GM12878 (cell line): ENCODE measurements around the gene ZDHHC14. TPM values are rescaled to one million over a fixed set of nuclear protein-coding genes. Genes with fewer than 3 reads are reported as not detected.

ENCODE experiments used
- ATAC-seq: fragments of 200-7000 bp; cut with Tn5 transposase; 3 replicates; pipeline ENCODE4 v1.9.1; 2020; ENCODE audit warnings: mild to moderate bottlenecking, moderate library complexity
- BruUV-seq: library from RNA; stranded (reverse); fragments of 400-500 nt; replicated peaks from 2 replicates; lab custom pipeline; 2021; lab: Mats Ljungman, UMichigan
- CTCF ChIA-PET: fragments of 300-600 bp; sonication (Branson Sonifier 250); formaldehyde crosslinking; extraction: SDS; loops from one replicate; lab custom pipeline; 2021; ENCODE audit warnings: inconsistent platforms; lab: Yijun Ruan, JAX
- POLR2A ChIA-PET: fragments of 350-600 bp; formaldehyde crosslinking; extraction: SDS; loops from one replicate; lab custom pipeline; 2021; ENCODE audit warnings: inconsistent platforms; lab: Charles Lee
- RAD21 ChIA-PET: fragments of 300-600 bp; sonication (Branson Sonifier 250); formaldehyde crosslinking; loops from one replicate; lab custom pipeline; 2023; ENCODE audit warnings: antibody characterized with exemption; ENCODE audit not compliant: unreplicated experiment; lab: Charles Lee
- SMC1A ChIA-PET: fragments of 300-600 bp; sonication (Branson Sonifier 250); formaldehyde crosslinking; loops from one replicate; lab custom pipeline; 2023; ENCODE audit not compliant: unreplicated experiment, uncharacterized antibody; lab: Charles Lee
- DNase-seq: peaks from one replicate; pipeline ENCODE4 v3.0.0-alpha.2; 2011; ENCODE audit warnings: low read depth, low spot score
- FAIRE-seq: peaks from 3 replicates; lab custom pipeline; 2011; peaks lifted over from hg19 to GRCh38; lab: Jason Lieb, UNC
- H2AFZ ChIP-seq: 2 replicates; pipeline ENCODE4 v1.6.0; 2011; ENCODE audit warnings: low read depth, low read length, control low read depth; ENCODE audit not compliant: control insufficient read depth
- H3K27ac ChIP-seq: 2 replicates; pipeline ENCODE4 v1.5.1; 2011; ENCODE audit warnings: control low read depth; ENCODE audit not compliant: control insufficient read depth, insufficient read depth
- H3K27me3 ChIP-seq, 2 experiments: replicated peaks in 1 of 2; 2 replicates each; pipeline versions ENCODE4 v1.6.0 to v1.6.1; 2011; ENCODE audit warnings: low read length in 1 of 2; ENCODE audit not compliant: control insufficient read depth in 2 of 2, insufficient read depth in 2 of 2
- H3K36me3 ChIP-seq, 2 experiments: 2 replicates each; pipeline ENCODE4 v1.5.1; 2011; ENCODE audit warnings: low read length in 1 of 2; ENCODE audit not compliant: control insufficient read depth in 2 of 2, insufficient read depth in 2 of 2
- H3K4me1 ChIP-seq: 2 replicates; pipeline ENCODE4 v1.6.1; 2011; ENCODE audit warnings: mild to moderate bottlenecking, low read length, moderate library complexity, mixed read lengths; ENCODE audit not compliant: control insufficient read depth, insufficient read depth
- H3K4me2 ChIP-seq: 2 replicates; pipeline ENCODE4 v1.6.0; 2011; ENCODE audit warnings: control low read depth; ENCODE audit not compliant: control insufficient read depth, insufficient read depth
- H3K4me3 ChIP-seq: fragments of 200-600 bp; sonication (generic); 2 replicates; pipeline ENCODE4 v1.5.1; 2016
- H3K79me2 ChIP-seq: 2 replicates; pipeline ENCODE4 v1.6.0; 2011; ENCODE audit warnings: low read length; ENCODE audit not compliant: control insufficient read depth, insufficient read depth
- H3K9ac ChIP-seq: 2 replicates; pipeline ENCODE4 v1.8.0; 2011; ENCODE audit warnings: low read length, control low read depth, mixed read lengths; ENCODE audit not compliant: control insufficient read depth, insufficient read depth
- H3K9me3 ChIP-seq: replicated peaks from 3 replicates; pipeline ENCODE4 v1.5.1; 2011; ENCODE audit warnings: mild to moderate bottlenecking, low read length; ENCODE audit not compliant: control insufficient read depth, insufficient read depth
- H4K20me1 ChIP-seq: 2 replicates; pipeline ENCODE4 v1.6.0; 2011; ENCODE audit not compliant: control insufficient read depth, insufficient read depth
- BMI1 ChIP-seq: fragments of 450-650 bp; IDR thresholded peaks from 2 replicates; pipeline ENCODE4 v1.6.1; 2016; ENCODE audit warnings: mild to moderate bottlenecking, moderate library complexity, borderline replicate concordance
- CBX5 ChIP-seq: sonication (generic); IDR thresholded peaks from 2 replicates; pipeline ENCODE4 v1.6.1; 2016; ENCODE audit warnings: low read depth, moderate library complexity, mild to moderate bottlenecking, inconsistent platforms
- CHD4 ChIP-seq: fragments of 200-600 bp; sonication (generic); IDR thresholded peaks from 2 replicates; pipeline ENCODE4 v1.6.1; 2016; ENCODE audit warnings: mild to moderate bottlenecking
- FOXK2 ChIP-seq: fragments of 450-650 bp; IDR thresholded peaks from 2 replicates; pipeline ENCODE4 v1.6.1; 2017; ENCODE audit warnings: mild to moderate bottlenecking, moderate library complexity
- IKZF2 ChIP-seq, 2 experiments: fragments of 450-650 bp; IDR thresholded peaks; 2 replicates each; pipeline ENCODE4 v1.6.1; 2017; ENCODE audit warnings: mild to moderate bottlenecking in 2 of 2, moderate library complexity in 2 of 2
- KAT2A ChIP-seq: conservative IDR thresholded peaks from 2 replicates; pipeline ENCODE4 v1.6.1; 2011; ENCODE audit warnings: low read depth, low read length; ENCODE audit not compliant: control insufficient read depth
- KDM1A ChIP-seq: fragments of 200-600 bp; sonication (generic); IDR thresholded peaks from 2 replicates; pipeline ENCODE4 v1.6.1; 2016; ENCODE audit warnings: borderline replicate concordance
- MEF2B ChIP-seq: fragments of 450-650 bp; IDR thresholded peaks from 2 replicates; pipeline ENCODE4 v1.6.1; 2018; ENCODE audit warnings: mild to moderate bottlenecking, moderate library complexity; ENCODE audit not compliant: partially characterized antibody, poor library complexity, severe bottlenecking
- MYC ChIP-seq: IDR thresholded peaks from 2 replicates; pipeline ENCODE4 v1.6.1; 2011; ENCODE audit warnings: mild to moderate bottlenecking, low read length, moderate library complexity, inconsistent platforms; ENCODE audit not compliant: insufficient read depth, insufficient replicate concordance, insufficient read length, severe bottlenecking
- RELA ChIP-seq: fragments of 450-650 bp; IDR thresholded peaks from 2 replicates; pipeline ENCODE4 v1.8.0; 2014; ENCODE audit warnings: borderline replicate concordance; ENCODE audit not compliant: partially characterized antibody
- SPI1 ChIP-seq: IDR thresholded peaks from 2 replicates; pipeline ENCODE4 v1.6.1; 2011; ENCODE audit warnings: low read depth, mild to moderate bottlenecking, low read length, moderate library complexity, borderline replicate concordance; ENCODE audit not compliant: insufficient read depth
- STAT1 ChIP-seq: fragments of 450-650 bp; conservative IDR thresholded peaks from 2 replicates; pipeline ENCODE4 v1.6.1; 2014; ENCODE audit warnings: antibody characterized with exemption, mild to moderate bottlenecking
- TCF12 ChIP-seq: IDR thresholded peaks from 2 replicates; pipeline ENCODE4 v1.6.1; 2011; ENCODE audit warnings: low read depth, mild to moderate bottlenecking, low read length
- ZZZ3 ChIP-seq: IDR thresholded peaks from 2 replicates; pipeline ENCODE4 v1.6.1; 2011; ENCODE audit warnings: low read depth; ENCODE audit not compliant: control insufficient read depth, insufficient read length
- WGBS: methylation state at CpG from one replicate; pipeline ENCODE4 v1.1.6; 2016; ENCODE audit warnings: low lambda C conversion rate; ENCODE audit not compliant: insufficient replicate concordance, insufficient coverage; ENCODE audit errors: missing lambda C conversion rate; 5-methylcytosine and 5-hydroxymethylcytosine counted together
- in situ Hi-C: fragments of 300-500 bp; cut with MboI; formaldehyde crosslinking; loops from 9 replicates; pipeline ENCODE4 v1.14.3; 2018; ENCODE audit warnings: mixed read lengths
- intact Hi-C: fragments of 100-400 bp; cut with micrococcal nuclease; formaldehyde crosslinking; loops from one replicate; pipeline ENCODE4 v1.14.2; 2022; ENCODE audit not compliant: unreplicated experiment
- polyA plus RNA-seq, 11 experiments: library from polyadenylated mRNA; depleted of rRNA in 4 of 11; unstranded in 6 of 11; stranded (reverse) in 5 of 11; fragments of >200 nt; fragmentation: Nextera tagmentation in 4 of 11; fragmentation: Illumina TruSeq in 1 of 11; extraction: Ambion mirVana in 4 of 11; extraction: Trizol in 1 of 11; gene quantifications; 1 replicate in 1 of 11; 2 replicates in 10 of 11; pipeline versions ENCODE4 v1.2.1 to v1.2.3, GENCODE V29; 2011 to 2016; ENCODE audit warnings: inconsistent platforms in 2 of 11, missing spikeins in 2 of 11, low read depth in 1 of 11
- total RNA-seq, 4 experiments: library from RNA; depleted of rRNA in 3 of 4; stranded (reverse); fragments of >200 nt in 3 of 4; fragmentation: Illumina TruSeq in 1 of 4; extraction: Trizol in 1 of 4; gene quantifications; 2 replicates each; pipeline versions ENCODE4 v1.2.1 to v1.2.3, GENCODE V29; 2013 to 2021
- TF ChIP-seq, protein P1 (sequence below): fragments of 450-650 bp; IDR thresholded peaks from 2 replicates; pipeline ENCODE4 v1.6.1; 2018; ENCODE audit warnings: borderline replicate concordance, mild to moderate bottlenecking; ENCODE audit not compliant: partially characterized antibody
- TF ChIP-seq, protein P2 (sequence below): IDR thresholded peaks from 2 replicates; pipeline ENCODE4 v1.6.1; 2012; ENCODE audit warnings: improper control_type of control experiment, low read depth, low read length; ENCODE audit not compliant: insufficient replicate concordance
- TF ChIP-seq, protein P3 (sequence below): IDR thresholded peaks from 2 replicates; pipeline ENCODE4 v1.6.1; 2012; ENCODE audit warnings: low read depth, low read length, improper control_type of control experiment

Gene ZDHHC14
- total and polyA plus RNA-seq, 10 of the 15 experiments (the other 5 are each of a cell fraction or from before 2014, with no cell fraction given): 0.15 to 16.0 (median 0.76) TPM; not detected in 1

GRCh38 chr6:157708933-157709332 lies 327.9 kb downstream of the ZDHHC14 start:
- Histone ChIP-seq H3K27ac (no peak overlapping the region), H3K36me3 (no peaks in the 10 kb centered on the region), H2AFZ (no peak overlapping the region), H3K4me1 (no peaks in the 10 kb centered on the region), H3K9ac (no peak overlapping the region), H4K20me1 (no peaks in the 10 kb centered on the region; the same call in 1 of the 2 replicates), H3K79me2 (no peaks in the 10 kb centered on the region), H3K9me3 (no peaks in the 10 kb centered on the region), H3K4me3 (no peak overlapping the region), H3K4me2 (no peak overlapping the region), H3K27me3 (no peaks in the 10 kb centered on the region; a peak in 2 of 4 replicates)
- SMC1A ChIA-PET: interaction anchor here (0.8 kb wide), 1 partner anchor 404 kb away, joined by 3 read pairs; no protein-coding TSS in a partner anchor
- no peak for FAIRE-seq
- CTCF ChIA-PET: no interaction called here
- in situ Hi-C loops (no loop called here), intact Hi-C loops (no loop called here)
- POLR2A ChIA-PET: no interaction called here
- WGBS: 0% methylated on average over 3 of the region's 7 CpGs
- BruUV-seq: no TSS peak
- RAD21 ChIA-PET: no interaction called here
- no peak for TF ChIP-seq KDM1A
- no peak for TF ChIP-seq CHD4
- TF ChIP-seq MEF2B: no peak
- no peak for TF ChIP-seq STAT1
- no peak for TF ChIP-seq KAT2A
- TF ChIP-seq, protein P1, sequence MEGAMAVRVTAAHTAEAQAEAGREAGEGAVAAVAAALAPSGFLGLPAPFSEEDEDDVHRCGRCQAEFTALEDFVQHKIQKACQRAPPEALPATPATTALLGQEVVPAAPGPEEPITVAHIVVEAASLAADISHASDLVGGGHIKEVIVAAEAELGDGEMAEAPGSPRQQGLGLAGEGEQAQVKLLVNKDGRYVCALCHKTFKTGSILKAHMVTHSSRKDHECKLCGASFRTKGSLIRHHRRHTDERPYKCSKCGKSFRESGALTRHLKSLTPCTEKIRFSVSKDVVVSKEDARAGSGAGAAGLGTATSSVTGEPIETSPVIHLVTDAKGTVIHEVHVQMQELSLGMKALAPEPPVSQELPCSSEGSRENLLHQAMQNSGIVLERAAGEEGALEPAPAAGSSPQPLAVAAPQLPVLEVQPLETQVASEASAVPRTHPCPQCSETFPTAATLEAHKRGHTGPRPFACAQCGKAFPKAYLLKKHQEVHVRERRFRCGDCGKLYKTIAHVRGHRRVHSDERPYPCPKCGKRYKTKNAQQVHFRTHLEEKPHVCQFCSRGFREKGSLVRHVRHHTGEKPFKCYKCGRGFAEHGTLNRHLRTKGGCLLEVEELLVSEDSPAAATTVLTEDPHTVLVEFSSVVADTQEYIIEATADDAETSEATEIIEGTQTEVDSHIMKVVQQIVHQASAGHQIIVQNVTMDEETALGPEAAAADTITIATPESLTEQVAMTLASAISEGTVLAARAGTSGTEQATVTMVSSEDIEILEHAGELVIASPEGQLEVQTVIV: no peak
- no peak for TF ChIP-seq ZZZ3
- TF ChIP-seq, protein P2, sequence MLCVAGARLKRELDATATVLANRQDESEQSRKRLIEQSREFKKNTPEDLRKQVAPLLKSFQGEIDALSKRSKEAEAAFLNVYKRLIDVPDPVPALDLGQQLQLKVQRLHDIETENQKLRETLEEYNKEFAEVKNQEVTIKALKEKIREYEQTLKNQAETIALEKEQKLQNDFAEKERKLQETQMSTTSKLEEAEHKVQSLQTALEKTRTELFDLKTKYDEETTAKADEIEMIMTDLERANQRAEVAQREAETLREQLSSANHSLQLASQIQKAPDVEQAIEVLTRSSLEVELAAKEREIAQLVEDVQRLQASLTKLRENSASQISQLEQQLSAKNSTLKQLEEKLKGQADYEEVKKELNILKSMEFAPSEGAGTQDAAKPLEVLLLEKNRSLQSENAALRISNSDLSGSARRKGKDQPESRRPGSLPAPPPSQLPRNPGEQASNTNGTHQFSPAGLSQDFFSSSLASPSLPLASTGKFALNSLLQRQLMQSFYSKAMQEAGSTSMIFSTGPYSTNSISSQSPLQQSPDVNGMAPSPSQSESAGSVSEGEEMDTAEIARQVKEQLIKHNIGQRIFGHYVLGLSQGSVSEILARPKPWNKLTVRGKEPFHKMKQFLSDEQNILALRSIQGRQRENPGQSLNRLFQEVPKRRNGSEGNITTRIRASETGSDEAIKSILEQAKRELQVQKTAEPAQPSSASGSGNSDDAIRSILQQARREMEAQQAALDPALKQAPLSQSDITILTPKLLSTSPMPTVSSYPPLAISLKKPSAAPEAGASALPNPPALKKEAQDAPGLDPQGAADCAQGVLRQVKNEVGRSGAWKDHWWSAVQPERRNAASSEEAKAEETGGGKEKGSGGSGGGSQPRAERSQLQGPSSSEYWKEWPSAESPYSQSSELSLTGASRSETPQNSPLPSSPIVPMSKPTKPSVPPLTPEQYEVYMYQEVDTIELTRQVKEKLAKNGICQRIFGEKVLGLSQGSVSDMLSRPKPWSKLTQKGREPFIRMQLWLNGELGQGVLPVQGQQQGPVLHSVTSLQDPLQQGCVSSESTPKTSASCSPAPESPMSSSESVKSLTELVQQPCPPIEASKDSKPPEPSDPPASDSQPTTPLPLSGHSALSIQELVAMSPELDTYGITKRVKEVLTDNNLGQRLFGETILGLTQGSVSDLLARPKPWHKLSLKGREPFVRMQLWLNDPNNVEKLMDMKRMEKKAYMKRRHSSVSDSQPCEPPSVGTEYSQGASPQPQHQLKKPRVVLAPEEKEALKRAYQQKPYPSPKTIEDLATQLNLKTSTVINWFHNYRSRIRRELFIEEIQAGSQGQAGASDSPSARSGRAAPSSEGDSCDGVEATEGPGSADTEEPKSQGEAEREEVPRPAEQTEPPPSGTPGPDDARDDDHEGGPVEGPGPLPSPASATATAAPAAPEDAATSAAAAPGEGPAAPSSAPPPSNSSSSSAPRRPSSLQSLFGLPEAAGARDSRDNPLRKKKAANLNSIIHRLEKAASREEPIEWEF: no peak
- TF ChIP-seq BMI1: no peak
- no peak for TF ChIP-seq TCF12
- no peak for TF ChIP-seq MYC
- TF ChIP-seq CBX5: no peak
- TF ChIP-seq RELA: no peak
- TF ChIP-seq FOXK2: no peak
- TF ChIP-seq, protein P3, sequence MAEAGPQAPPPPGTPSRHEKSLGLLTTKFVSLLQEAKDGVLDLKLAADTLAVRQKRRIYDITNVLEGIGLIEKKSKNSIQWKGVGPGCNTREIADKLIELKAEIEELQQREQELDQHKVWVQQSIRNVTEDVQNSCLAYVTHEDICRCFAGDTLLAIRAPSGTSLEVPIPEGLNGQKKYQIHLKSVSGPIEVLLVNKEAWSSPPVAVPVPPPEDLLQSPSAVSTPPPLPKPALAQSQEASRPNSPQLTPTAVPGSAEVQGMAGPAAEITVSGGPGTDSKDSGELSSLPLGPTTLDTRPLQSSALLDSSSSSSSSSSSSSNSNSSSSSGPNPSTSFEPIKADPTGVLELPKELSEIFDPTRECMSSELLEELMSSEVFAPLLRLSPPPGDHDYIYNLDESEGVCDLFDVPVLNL: no peak
- TF ChIP-seq SPI1: no peak
- no peak for TF ChIP-seq IKZF2 (IDR thresholded peaks at IDR 0.05)
- no peak for DNase-seq
- no peak for ATAC-seq
